MV-4-11 (cell line): ENCODE results near the gene TTC9B.
"Not testable (repeated sequence)": the region's sequence is repeated elsewhere in the genome, so short reads cannot be mapped to it uniquely, and the experiment has no call there.

Experiments
- DNase-seq: peaks from one replicate; lab custom pipeline; 2025; lab: John Stamatoyannopoulos, UW

The TTC9B gene

GRCh38 chr19:40232949-40233810, 15.0 kb upstream of the TTC9B start:
- no peak for DNase-seq

GRCh38 chr19:40232479-40232878, 14.3 kb upstream of the TTC9B start:
- DNase-seq, result no peak

GRCh38 chr19:40231544-40232424, 13.6 kb upstream of the TTC9B start:
- no peak for DNase-seq

GRCh38 chr19:40231057-40231456, 12.9 kb upstream of the TTC9B start:
- no peak for DNase-seq

- DNase-seq, result no peak
These were observed 11.8 kb upstream of the TTC9B start for GRCh38 chr19:40229926-40230417.

- DNase-seq, result no peak
These were observed 11.3 kb upstream of the TTC9B start for GRCh38 chr19:40229484-40229883.

GRCh38 chr19:40228863-40229262, 10.7 kb upstream of the TTC9B start:
- no peak for DNase-seq

GRCh38 chr19:40228346-40228745, 10.2 kb upstream of the TTC9B start:
- no peak for DNase-seq

- no peak for DNase-seq
These were observed 7.5 kb upstream of the TTC9B start for GRCh38 chr19:40225440-40226305.

GRCh38 chr19:40224342-40225150, 6.4 kb upstream of the TTC9B start:
- DNase-seq, result no peak

- no peak for DNase-seq
These were observed 5.1 kb upstream of the TTC9B start for GRCh38 chr19:40223135-40223822.

- DNase-seq, result peak; percentile 86
These were observed 3.9 kb upstream of the TTC9B start for GRCh38 chr19:40221858-40222619.

GRCh38 chr19:40220674-40221073, 2.5 kb upstream of the TTC9B start:
- DNase-seq, result no peak

GRCh38 chr19:40219721-40220276, 1.6 kb upstream of the TTC9B start:
- DNase-seq, result no peak

GRCh38 chr19:40219029-40219428, 845 bp upstream of the TTC9B start:
- not testable (repeated sequence) for DNase-seq

- DNase-seq, result no peak
These were observed 965 bp downstream of the TTC9B start for GRCh38 chr19:40217027-40217810.

GRCh38 chr19:40216777-40217026, 1.5 kb downstream of the TTC9B start:
- DNase-seq, result no peak

- DNase-seq, result no peak
These were observed 2.0 kb downstream of the TTC9B start for GRCh38 chr19:40216013-40216776.
